K562 (cell line): ENCODE results near the gene OIT3. TPM values are rescaled to one million over a fixed set of nuclear protein-coding genes. Genes with fewer than 3 reads are reported as not detected.

Experiments used
- ATAC-seq: fragments of 200-7000 bp; cut with Tn5 transposase; 3 replicates; pipeline ENCODE4 v1.9.1; 2020; ENCODE audit warnings: moderate library complexity
- BruUV-seq: library from RNA; stranded (reverse); fragments of 400-500 nt; replicated peaks from 2 replicates; lab custom pipeline; 2021; lab: Mats Ljungman, UMichigan
- CTCF ChIA-PET: fragments of 300-600 bp; formaldehyde crosslinking; extraction: SDS; loops from one replicate; lab custom pipeline; 2021; ENCODE audit warnings: low intra/inter-chr PET ratio; lab: Yijun Ruan, JAX
- POLR2A ChIA-PET: fragments of 300-600, 350-650 bp; sonication (Branson Sonifier 250); formaldehyde crosslinking; extraction: SDS; loops from one replicate; lab custom pipeline; 2021; ENCODE audit warnings: antibody characterized with exemption, inconsistent platforms; lab: Yijun Ruan, JAX
- DNase-seq, 4 experiments: peaks; one replicate each; pipeline versions ENCODE4 v3.0.0 to v3.0.0-alpha.2; 2011 to 2018; ENCODE audit warnings: low spot score in 3 of 4, mixed read lengths in 3 of 4; ENCODE audit errors: extremely low read depth in 1 of 4
- FAIRE-seq: peaks from 2 replicates; lab custom pipeline; 2011; peaks lifted over from hg19 to GRCh38; lab: Jason Lieb, UNC
- H2AFZ ChIP-seq: 2 replicates; pipeline ENCODE4 v1.6.0; 2011; ENCODE audit warnings: low read depth, low read length, control low read depth, inconsistent platforms
- H3K27ac ChIP-seq: fragments of 200-600 bp; 3 replicates; pipeline ENCODE4 v1.8.0; 2011; ENCODE audit warnings: low read depth, mild to moderate bottlenecking, control low read depth, inconsistent platforms, low read length, moderate library complexity, mixed read lengths; ENCODE audit errors: extremely low read depth
- H3K27me3 ChIP-seq, 2 experiments: fragments of 300-600 bp in 1 of 2; 2 replicates in 1 of 2; 3 replicates in 1 of 2; pipeline versions ENCODE4 v1.6.0 to v1.8.0; 2011; ENCODE audit warnings: inconsistent platforms in 2 of 2, low read length in 2 of 2, mild to moderate bottlenecking in 1 of 2, mixed read lengths in 1 of 2, moderate library complexity in 1 of 2; ENCODE audit not compliant: control insufficient read depth in 2 of 2, insufficient read depth in 2 of 2
- H3K36me3 ChIP-seq: fragments of 300-600 bp; 3 replicates; pipeline ENCODE4 v1.8.0; 2011; ENCODE audit warnings: mild to moderate bottlenecking, low read length, inconsistent platforms; ENCODE audit not compliant: control insufficient read depth, insufficient read depth
- H3K4me1 ChIP-seq, 2 experiments: fragments of 200-600 bp in 1 of 2; replicated peaks in 1 of 2; 2 replicates in 1 of 2; 3 replicates in 1 of 2; pipeline versions ENCODE4 v1.5.1 to v1.8.0; 2011; ENCODE audit warnings: inconsistent platforms in 2 of 2, low read length in 2 of 2, mild to moderate bottlenecking in 1 of 2, mixed read lengths in 1 of 2, moderate library complexity in 1 of 2; ENCODE audit not compliant: control insufficient read depth in 2 of 2, insufficient read depth in 2 of 2
- H3K4me2 ChIP-seq: 2 replicates; pipeline ENCODE4 v1.6.1; 2011; ENCODE audit warnings: low read length, control low read depth, inconsistent platforms, mixed read lengths; ENCODE audit not compliant: insufficient read depth
- H3K4me3 ChIP-seq: fragments of 200-600 bp; sonication (generic), shearing (Covaris generic); 2 replicates; pipeline ENCODE4 v1.5.1; 2016; ENCODE audit warnings: control low read depth, inconsistent platforms
- H3K79me2 ChIP-seq: fragments of 200-600 bp; 3 replicates; pipeline ENCODE4 v1.8.0; 2011; ENCODE audit warnings: low read length, inconsistent platforms; ENCODE audit not compliant: control insufficient read depth, insufficient read depth
- H3K9ac ChIP-seq, 2 experiments: 2 replicates each; pipeline versions ENCODE4 v1.6.0 to v1.6.1; 2011; ENCODE audit warnings: low read depth in 2 of 2, low read length in 2 of 2, control low read depth in 1 of 2, inconsistent platforms in 1 of 2, mild to moderate bottlenecking in 1 of 2, mixed read lengths in 1 of 2; ENCODE audit not compliant: insufficient read depth in 1 of 2
- H3K9me1 ChIP-seq: one replicate; pipeline ENCODE4 v1.6.0; 2011; ENCODE audit warnings: inconsistent platforms, mild to moderate bottlenecking, low read length, moderate library complexity; ENCODE audit not compliant: control insufficient read depth, insufficient read depth
- H3K9me3 ChIP-seq: replicated peaks from 2 replicates; pipeline ENCODE4 v1.5.1; 2011; ENCODE audit warnings: low read depth, low read length, inconsistent platforms; ENCODE audit not compliant: control insufficient read depth, insufficient read depth
- H4K20me1 ChIP-seq: replicated peaks from 2 replicates; pipeline ENCODE4 v1.6.1; 2011; ENCODE audit warnings: low read length, inconsistent platforms, mixed read lengths; ENCODE audit not compliant: control insufficient read depth, insufficient read depth
- BDP1 ChIP-seq: IDR thresholded peaks from 3 replicates; pipeline ENCODE4 v1.6.1; 2011; ENCODE audit not compliant: insufficient read length, insufficient read depth
- E2F5 ChIP-seq: sonication (generic); formaldehyde crosslinking; IDR thresholded peaks from 2 replicates; pipeline ENCODE4 v1.8.0; 2022; ENCODE audit warnings: mild to moderate bottlenecking, missing genetic modification reagents
- TCF3 ChIP-seq: sonication (generic); formaldehyde crosslinking; IDR thresholded peaks from 2 replicates; pipeline ENCODE4 v1.4.0; 2020; ENCODE audit warnings: mild to moderate bottlenecking, missing genetic modification reagents
- TRIM28 ChIP-seq: fragments of 450-650 bp; IDR thresholded peaks from 2 replicates; pipeline ENCODE4 v1.6.1; 2017
- ZFP91 ChIP-seq: sonication (generic); formaldehyde crosslinking; IDR thresholded peaks from 2 replicates; pipeline ENCODE4 v1.8.0; 2022; ENCODE audit warnings: mild to moderate bottlenecking, missing genetic modification reagents
- WGBS: fragments of 100-300 bp; shearing (Covaris generic); methylation state at CpG from one replicate; pipeline ENCODE4 v1.1.6; 2016; ENCODE audit warnings: low coverage, mixed read lengths; ENCODE audit not compliant: insufficient coverage; ENCODE audit errors: missing lambda C conversion rate; 5-methylcytosine and 5-hydroxymethylcytosine counted together
- in situ Hi-C: fragments of 300-500 bp; cut with MboI; formaldehyde crosslinking; loops from 4 replicates; pipeline ENCODE4 v1.15.0; 2018; ENCODE audit warnings: inconsistent platforms, mixed read lengths
- intact Hi-C: fragments of 100-400 bp; cut with micrococcal nuclease; formaldehyde crosslinking; loops from 2 replicates; pipeline ENCODE4 v1.14.2; 2022
- polyA plus RNA-seq, 8 experiments: library from polyadenylated mRNA; depleted of rRNA in 4 of 8; stranded (reverse) in 5 of 8; unstranded in 3 of 8; fragments of >200 nt; fragmentation: Nextera tagmentation in 2 of 8; fragmentation: Illumina TruSeq in 1 of 8; extraction: Ambion mirVana in 2 of 8; extraction: Trizol in 1 of 8; gene quantifications; 2 replicates each; pipeline versions ENCODE4 v1.2.1 to v1.2.3, GENCODE V29; 2011 to 2014; ENCODE audit warnings: inconsistent platforms in 1 of 8, missing spikeins in 1 of 8
- total RNA-seq, 7 experiments: library from RNA; depleted of rRNA in 6 of 7; stranded (reverse); fragments of >200 nt in 6 of 7; fragmentation: Illumina TruSeq in 2 of 7; extraction: Trizol in 2 of 7; gene quantifications; 2 replicates each; pipeline versions ENCODE4 v1.2.1 to v1.2.3, GENCODE V29; 2011 to 2021; ENCODE audit warnings: low replicate concordance in 1 of 7

OIT3 gene
- total and polyA plus RNA-seq, 9 of the 15 experiments (the other 6 are each of a cell fraction or from before 2014, with no cell fraction given): not detected

GRCh38 chr10:72852508-72852907, 41.0 kb upstream of the OIT3 start:
- ChIA-PET CTCF (no interaction called here), POLR2A (interaction anchor here (0.7 to 0.9 kb wide), 3 partner anchors 9 to 104 kb away, joined by 3 read pairs; no protein-coding TSS in a partner anchor)
- FAIRE-seq (no peak), ATAC-seq (no peak), DNase-seq (no peak)
- Histone ChIP-seq H3K9me1 (no peaks in the 10 kb centered on the region), H3K36me3 (no peaks in the 10 kb centered on the region), H3K9me3 (peaks cover 5% of the 10 kb centered on the region; the same call in 1 of the 2 replicates), H3K79me2 (no peaks in the 10 kb centered on the region), H4K20me1 (no peaks in the 10 kb centered on the region), H3K4me2 (no peak overlapping the region), H3K27me3 (no peaks in the 10 kb centered on the region), H2AFZ (no peak overlapping the region), H3K9ac (no peak overlapping the region), H3K27ac (no peak overlapping the region), H3K4me3 (no peak overlapping the region), H3K4me1 (no peaks in the 10 kb centered on the region)
- TF ChIP-seq TRIM28 (no peak), E2F5 (CRISPR knock-in tag) (no peak), TCF3 (CRISPR knock-in tag) (no peak), BDP1 (no peak), ZFP91 (CRISPR knock-in tag) (no peak)
- WGBS: 84% methylated on average over 2 of the region's 2 CpGs
- in situ Hi-C loops: no loop called here
- intact Hi-C loops: no loop called here
- BruUV-seq: no TSS peak
